Mucosa of descending colon (tissue), 3 donors: ENCODE results near the gene ZNF740. TPM values are rescaled to one million over a fixed set of nuclear protein-coding genes. Genes with fewer than 3 reads are reported as not detected.

ENCODE experiments used
- ATAC-seq: fragments of 200-7000 bp; cut with Tn5 transposase; one replicate; pipeline ENCODE4 v1.9.1; 2020; ENCODE audit warnings: mild to moderate bottlenecking, moderate library complexity
- DNase-seq, 3 donors: peaks; one replicate each; pipeline ENCODE4 v3.0.0-alpha.2; 2020
- H3K36me3 ChIP-seq: fragments of 200-600 bp; one replicate; pipeline ENCODE4 v1.8.0; 2021; ENCODE audit warnings: low read depth, mild to moderate bottlenecking
- H3K4me1 ChIP-seq: fragments of 200-600 bp; one replicate; pipeline ENCODE4 v1.8.0; 2021; ENCODE audit warnings: low read depth, mild to moderate bottlenecking
- H3K4me3 ChIP-seq: fragments of 200-600 bp; one replicate; pipeline ENCODE4 v1.8.0; 2021; ENCODE audit warnings: mild to moderate bottlenecking
- H3K9me3 ChIP-seq: fragments of 200-600 bp; one replicate; pipeline ENCODE4 v1.8.0; 2021; ENCODE audit warnings: mild to moderate bottlenecking
- CTCF ChIP-seq: fragments of 200-600 bp; IDR thresholded peaks from one replicate; pipeline ENCODE4 v1.8.0; 2022; ENCODE audit warnings: antibody characterized with exemption, mild to moderate bottlenecking
- intact Hi-C, 2 donors: fragments of 100-400 bp; cut with DNase I in 1 of 2; cut with micrococcal nuclease in 1 of 2; formaldehyde crosslinking; loops; one replicate each; pipeline versions ENCODE4 v1.11.0 to v1.11.1; 2022; cut with DNase I, micrococcal nuclease
- total RNA-seq, 3 donors: library from RNA; stranded (reverse); fragmentation: NEBNext Ultra II Directional in 2 of 3; extraction: Animal tissue kit (Norgen Biotek cat#: 25700) in 2 of 3; gene quantifications; one replicate each; pipeline versions ENCODE4 v1.2.1 to v1.2.4, GENCODE V29; 2021 to 2023
- donor health status: DM: no; HTN: no; CAD: no; lungs with moderate emphysema.
- donor health status: DM: no; HTN: no; CAD: no.
- donor health status: DM: no; HTN: yes; CAD: no.

The ZNF740 gene
- total RNA-seq, 3 donors from 2014 or later = 26.1 to 52.9 (median 46.0) TPM

DNA sequence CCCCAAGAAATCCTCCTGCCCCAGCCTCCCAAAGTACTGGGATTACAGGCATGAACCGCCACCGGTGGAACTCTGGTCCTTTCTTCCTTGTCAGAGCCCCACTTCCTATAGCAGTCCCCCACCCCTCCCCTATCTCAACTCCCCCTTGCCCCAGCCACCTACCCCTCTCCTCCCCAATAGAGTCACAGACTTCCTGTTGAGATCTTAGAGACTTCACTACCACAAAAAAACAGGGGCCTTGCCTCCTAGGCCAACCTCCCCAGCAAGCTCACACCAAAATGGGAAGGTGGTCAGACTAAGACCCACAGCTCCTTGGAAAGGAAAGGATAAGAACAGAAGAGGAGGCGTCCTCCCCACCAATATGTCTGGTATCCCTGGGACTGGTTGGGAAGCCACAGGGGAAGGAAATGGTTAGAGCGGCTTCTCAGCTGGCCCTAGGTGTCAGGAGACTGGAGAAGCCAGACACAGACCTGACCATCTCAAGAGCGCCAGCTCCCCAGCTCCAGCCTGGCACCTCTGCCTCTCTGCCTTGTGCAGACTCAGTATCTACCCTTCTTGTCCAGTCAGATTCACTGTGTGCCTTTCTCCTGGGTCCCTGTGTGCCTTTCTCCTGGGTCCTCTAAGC lies 18.1 kb downstream of the ZNF740 start:
- no peak for TF ChIP-seq CTCF
- H3K36me3 ChIP-seq = no peaks in the 10 kb centered on the region
- H3K4me1 ChIP-seq = peaks cover 8% of the 10 kb centered on the region
- DNase-seq (no peak), ATAC-seq (no peak)
- H3K9me3 ChIP-seq = no peaks in the 10 kb centered on the region
- intact Hi-C loops = loop anchor here (5.0 to 10.0 kb wide), 2 partner anchors 36 to 134 kb away; no protein-coding TSS in a partner anchor
- H3K4me3 ChIP-seq = no peak overlapping the region

DNA sequence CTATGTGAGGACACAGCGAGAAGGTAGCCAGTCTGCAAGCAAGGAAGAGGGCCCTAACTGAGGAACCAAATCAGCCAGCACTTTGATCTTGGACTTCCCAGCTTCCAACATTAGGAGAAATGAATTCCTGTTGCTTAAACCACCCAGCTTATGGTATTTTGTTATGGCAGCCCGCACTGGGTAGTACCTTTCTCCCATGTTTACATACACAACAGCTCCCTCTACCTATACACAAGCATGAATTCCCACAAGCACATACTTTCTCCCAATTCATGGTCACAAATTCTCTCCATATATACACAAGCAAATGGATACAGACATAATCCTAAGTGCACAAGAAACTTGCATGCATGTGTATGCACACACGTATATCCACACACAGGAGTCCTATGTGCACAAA lies 19.2 kb downstream of the ZNF740 start:
- no peak for ATAC-seq

DNA sequence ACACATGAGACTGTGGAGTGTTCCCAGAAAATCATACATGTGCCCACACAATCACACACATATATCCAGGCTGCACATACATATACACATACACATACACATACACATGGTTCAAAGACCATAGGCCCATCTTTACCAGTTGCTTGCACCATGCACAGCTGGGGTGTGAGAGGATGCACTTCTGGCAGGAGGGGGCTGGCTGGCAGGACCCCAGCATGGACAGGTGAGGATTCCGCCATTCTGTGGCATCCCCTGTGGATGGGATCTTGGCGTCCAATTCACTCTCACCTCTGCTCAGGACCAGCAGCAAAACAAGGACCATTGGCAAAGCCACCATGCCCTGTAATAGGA lies 19.6 kb downstream of the ZNF740 start:
- no peaks in the 10 kb centered on the region for H3K9me3 ChIP-seq
- ATAC-seq (no peak), DNase-seq (no peak)
- no peak overlapping the region for H3K4me3 ChIP-seq
- H3K36me3 ChIP-seq = no peaks in the 10 kb centered on the region
- peaks cover 8% of the 10 kb centered on the region for H3K4me1 ChIP-seq
- intact Hi-C loops = no loop called here
- no peak for TF ChIP-seq CTCF

More for the DNA sequence above, 19.2 kb downstream of the ZNF740 start:
- Histone ChIP-seq H3K9me3 (no peaks in the 10 kb centered on the region), H3K4me3 (no peak overlapping the region), H3K36me3 (no peaks in the 10 kb centered on the region), H3K4me1 (peaks cover 8% of the 10 kb centered on the region)
- TF ChIP-seq CTCF = no peak
- no peak for DNase-seq
- intact Hi-C loops = loop anchor here (5.0 to 10.0 kb wide), 2 partner anchors 37 to 135 kb away; no protein-coding TSS in a partner anchor

- Histone ChIP-seq H3K4me1 (peaks cover 12% of the 10 kb centered on the region), H3K36me3 (no peaks in the 10 kb centered on the region), H3K4me3 (no peak overlapping the region), H3K9me3 (no peaks in the 10 kb centered on the region)
- ATAC-seq = no peak
- intact Hi-C loops = no loop called here
- no peak for TF ChIP-seq CTCF
- DNase-seq = no peak
Measured at GRCh38 chr12:53200458-53201176, 20.1 kb downstream of the ZNF740 start.

- ATAC-seq = no peak
- peaks cover 16% of the 10 kb centered on the region for H3K4me1 ChIP-seq
- no peak for DNase-seq
- H3K36me3 ChIP-seq = no peaks in the 10 kb centered on the region
- no peaks in the 10 kb centered on the region for H3K9me3 ChIP-seq
- no peak overlapping the region for H3K4me3 ChIP-seq
- TF ChIP-seq CTCF = no peak
- intact Hi-C loops = no loop called here
Measured at GRCh38 chr12:53201177-53201541, 20.6 kb downstream of the ZNF740 start.
